ENCODE results near the gene SYNPR.
"Not testable (repeated sequence)": the region's sequence is repeated elsewhere in the genome, so short reads cannot be mapped to it uniquely, and the experiment has no call there.

SYNPR gene

DNA sequence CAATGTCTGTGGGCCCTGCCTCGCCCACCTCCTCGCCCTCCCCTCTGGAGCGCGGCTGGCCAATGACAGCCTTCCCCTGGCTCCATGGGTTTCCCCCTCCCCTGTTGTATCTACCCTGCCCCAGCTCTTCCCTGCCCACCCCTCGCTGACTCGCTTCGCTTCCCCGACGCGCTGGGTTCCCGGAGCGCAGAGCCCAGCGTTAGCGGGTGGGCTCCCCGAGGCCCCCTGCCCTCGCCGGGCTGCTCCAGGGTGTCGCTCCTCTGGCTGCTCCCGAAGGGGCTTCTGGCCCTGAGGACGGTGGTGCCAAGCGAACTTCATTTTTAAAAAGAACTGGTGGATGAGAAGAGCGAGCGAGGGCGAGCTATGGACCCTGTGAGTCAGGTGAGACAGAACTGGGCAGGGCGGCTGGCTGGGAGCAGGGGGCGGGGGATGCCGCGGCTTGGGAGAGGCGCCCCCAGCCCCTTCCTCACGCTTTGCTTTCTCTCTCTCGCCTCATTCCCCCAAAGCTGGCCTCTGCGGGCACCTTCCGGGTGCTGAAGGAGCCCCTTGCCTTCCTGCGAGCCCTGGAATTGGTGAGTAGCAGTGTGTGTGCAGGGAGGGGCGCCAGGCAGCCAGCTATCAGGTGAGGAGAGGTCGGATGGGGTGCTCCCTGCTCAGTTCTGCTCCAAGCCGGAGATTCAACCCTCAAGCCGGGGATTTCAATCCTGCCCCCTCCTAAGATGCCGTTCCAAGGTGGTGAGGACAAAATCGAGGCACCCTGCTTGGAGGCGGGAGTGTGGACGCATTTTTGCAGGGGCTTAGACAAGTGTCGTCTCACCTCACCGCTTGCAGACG, at the start of gene SYNPR:
Gene SYNPR, plus strand, starts transcription at position 138 of the 834 bp plus-strand sequence.
- DNase-seq, result peak in 1 of 2 experiments; percentile 6

DNA sequence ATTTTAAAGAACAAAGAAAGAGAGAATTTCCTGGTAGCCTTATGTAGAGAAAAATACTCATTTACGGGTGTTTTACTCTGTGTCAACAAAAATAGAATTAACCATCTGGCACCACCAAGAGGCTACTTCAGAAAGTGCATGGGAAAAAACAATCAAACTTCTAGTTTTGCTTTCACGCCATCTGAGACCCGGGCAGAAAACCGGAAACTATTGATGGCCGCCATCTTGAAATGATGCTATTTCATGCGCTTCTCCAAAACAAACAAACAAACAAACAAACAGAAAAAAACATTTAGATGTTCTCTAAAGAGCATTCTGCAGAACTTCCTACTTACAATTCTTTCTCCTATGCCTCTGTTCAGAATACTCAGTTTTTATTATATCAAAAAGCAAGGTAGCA, 49.4 kb upstream of the SYNPR start:
- DNase-seq, result peak; percentile 27 to 28

DNA sequence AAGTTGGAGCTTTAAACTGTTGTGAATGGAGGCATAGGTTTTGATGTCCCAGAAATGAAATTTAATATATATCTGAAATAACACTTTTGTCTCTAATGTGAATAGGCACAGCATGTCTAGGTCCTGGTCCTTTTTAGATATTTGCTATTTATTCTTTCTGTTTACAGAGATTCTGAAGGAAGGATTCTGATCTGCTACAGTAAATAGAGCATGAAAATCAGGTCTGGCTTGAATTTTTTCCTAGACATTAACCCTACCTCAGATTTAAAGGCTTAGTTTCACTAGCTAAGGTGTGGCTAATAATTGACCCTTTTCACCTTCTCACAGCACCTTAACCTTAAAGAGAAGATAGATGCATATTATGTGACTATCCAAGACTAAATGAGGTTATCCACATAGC, 48.0 kb upstream of the SYNPR start:
- DNase-seq, result no peak

DNA sequence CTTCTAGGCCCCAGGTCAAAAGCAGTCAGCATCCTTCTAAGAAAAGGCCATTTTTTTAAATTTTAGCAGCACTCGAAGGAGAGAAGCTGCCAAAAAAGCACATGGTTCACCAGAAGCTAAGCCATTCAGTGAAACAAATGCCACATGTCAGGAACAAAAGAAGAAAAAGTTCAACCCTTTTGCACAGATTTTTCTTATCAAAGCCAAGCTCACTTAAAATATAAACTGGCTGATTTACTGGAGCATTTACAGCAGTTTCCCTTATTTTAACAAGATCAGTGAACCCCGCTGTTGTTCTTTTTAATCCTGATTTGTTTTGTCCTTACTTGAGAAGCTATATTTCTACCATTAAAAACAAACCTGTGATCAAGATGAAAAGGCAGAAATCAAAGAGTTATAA, 46.5 kb upstream of the SYNPR start:
- no peak for DNase-seq

DNA sequence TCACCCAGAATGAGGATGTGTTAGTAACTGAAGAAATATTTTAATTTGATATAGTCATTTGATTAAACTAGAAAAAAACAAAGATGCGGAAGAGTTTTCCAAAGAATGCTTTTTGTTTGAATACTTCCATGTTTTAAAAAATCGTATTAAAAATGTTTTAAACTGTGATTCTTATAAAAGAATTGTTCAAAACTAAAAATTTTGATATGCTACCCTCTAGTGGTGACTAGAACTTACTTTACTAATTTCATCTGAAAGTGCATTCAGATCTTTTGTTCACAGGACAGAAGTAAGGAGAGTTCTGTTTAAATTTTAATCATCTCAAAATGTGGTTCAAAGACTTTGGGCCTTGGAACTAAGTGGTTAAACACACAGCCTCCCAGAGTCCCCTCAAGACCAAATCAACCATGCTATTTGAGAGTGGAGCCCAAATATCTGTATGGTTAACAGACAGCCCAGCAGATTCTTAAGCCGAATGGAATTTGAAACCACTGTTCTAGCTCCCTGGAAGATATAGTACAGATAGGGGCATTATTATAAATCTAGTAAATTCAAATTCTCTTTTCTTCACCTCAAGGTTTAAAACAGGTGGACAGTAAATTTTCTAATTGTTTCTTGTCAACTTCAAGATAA, 45.2 kb upstream of the SYNPR start:
- DNase-seq, result peak in 1 of 2 experiments; percentile 4

DNA sequence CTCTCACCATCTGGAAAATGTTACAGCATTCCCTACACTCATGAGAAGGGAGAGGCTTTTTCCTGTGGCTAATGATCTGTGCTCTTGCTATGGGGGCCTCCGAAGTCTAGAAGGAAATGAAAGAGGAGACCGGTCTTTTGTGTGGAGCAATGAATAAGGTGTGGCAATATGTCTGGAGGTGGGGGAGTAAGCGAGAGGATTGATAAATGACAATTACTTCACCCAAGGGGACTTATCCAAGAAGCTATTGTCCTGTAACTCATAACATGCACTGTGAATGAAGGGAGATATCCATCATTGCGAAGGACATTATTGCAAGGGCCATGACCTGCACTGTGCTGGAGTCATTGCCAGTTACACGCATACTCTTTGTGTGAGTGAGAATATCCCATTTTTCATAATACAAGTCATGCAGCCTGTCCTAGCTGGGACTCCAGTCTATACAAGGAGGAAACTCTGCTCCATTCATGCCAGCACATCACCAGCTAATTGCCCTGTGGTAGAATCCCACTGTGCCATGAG, 37.7 kb upstream of the SYNPR start:
- no peak for DNase-seq

DNA sequence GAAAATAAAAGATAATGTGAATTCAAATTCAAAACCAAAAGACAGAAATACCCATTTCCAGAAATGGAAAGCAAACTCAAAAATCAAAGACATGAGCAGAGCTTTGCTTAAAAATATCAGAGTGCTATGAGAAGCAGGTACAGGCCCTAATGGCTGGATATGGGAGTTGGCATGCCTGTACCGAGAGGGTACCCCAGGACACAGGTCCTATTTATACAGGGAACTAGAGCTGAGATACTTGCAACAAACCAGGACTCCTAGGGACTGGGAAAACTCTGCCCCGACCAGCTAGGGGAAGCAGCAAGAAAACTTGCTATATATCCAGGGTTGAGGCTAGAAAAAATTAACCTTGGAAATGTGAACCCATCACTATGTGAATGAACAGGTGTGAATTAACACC, 36.0 kb upstream of the SYNPR start:
- no peak for DNase-seq

DNA sequence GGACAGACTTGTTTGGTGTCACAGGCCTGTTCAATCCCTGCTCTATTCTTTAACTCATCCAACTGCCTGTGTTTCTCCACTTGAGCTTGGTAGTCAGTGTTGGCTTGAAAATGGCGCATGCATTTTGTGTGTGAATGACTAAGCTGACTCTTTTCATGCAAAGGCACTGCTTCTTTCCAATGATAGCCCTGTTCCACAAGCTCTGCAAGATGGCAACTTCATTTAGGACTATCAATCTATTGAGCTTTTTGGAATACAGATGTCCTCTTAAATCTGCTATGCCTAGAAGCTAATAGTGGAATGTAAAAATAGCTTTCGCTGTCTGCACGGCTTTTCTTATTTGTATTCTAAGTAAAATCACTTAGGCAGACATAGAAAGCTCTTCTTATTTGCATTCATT, 33.6 kb upstream of the SYNPR start:
- DNase-seq, result no peak

DNA sequence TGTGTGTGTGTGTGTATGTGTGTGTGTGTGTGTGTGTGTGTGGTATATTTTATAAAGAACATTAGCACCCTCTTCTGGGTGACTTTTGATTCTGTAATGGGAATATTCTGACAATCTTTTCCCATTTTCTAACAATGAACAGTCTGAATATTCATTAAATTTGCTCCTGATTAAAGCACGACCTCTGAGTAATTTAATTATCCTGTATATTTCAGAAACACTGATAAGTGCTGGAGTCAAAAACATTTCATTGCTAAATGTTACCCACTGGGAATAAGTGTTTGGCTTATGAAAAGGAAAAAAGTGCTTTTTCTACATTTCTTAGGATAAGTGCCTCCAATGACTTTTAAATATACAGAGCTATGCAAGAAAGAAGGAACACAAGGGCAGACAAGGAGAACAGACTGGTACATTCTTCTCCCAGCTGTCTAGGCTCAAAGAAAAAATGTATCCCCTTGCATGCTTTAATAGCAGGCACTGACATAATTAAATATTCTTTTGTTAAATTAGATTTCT, 32.3 kb upstream of the SYNPR start:
- no peak for DNase-seq

DNA sequence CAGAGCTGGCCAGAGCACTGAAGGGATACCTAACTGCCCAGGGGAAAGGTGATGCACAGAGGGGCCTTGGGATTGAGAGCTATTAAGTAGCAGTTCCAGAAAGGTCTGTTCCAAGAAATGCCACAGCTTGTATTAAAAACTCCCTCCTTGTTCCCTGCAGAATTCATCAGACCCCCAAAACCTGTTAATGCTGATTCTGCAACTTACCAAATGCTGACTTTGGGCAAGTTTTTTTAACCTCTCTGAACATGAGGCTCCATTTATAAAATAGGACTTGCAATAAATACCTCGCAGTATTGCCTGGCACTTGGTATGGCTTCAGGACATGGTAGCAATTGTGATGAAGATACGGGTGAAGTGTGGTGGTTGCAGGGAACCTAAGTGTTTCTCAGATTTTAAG, 30.1 kb upstream of the SYNPR start:
- DNase-seq, result no peak

DNA sequence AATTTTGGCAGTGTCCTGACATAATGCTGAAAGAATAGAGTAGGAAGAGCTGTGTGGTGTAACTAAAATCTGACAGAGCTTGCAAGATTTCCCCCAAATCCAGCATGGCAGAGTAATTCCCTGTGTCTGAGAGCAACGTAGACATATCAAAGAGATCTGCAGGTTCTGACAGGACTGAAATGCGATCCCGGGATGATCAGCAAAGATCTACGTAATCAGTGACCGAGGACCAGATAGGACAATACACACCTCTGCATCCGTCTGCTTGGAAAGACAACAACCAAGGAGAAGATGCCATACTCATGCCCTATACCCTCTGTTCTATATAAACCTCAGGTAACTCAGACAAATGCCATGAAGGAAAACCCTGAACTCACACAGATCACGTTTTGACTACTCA, 26.6 kb upstream of the SYNPR start:
- DNase-seq, result no peak

DNA sequence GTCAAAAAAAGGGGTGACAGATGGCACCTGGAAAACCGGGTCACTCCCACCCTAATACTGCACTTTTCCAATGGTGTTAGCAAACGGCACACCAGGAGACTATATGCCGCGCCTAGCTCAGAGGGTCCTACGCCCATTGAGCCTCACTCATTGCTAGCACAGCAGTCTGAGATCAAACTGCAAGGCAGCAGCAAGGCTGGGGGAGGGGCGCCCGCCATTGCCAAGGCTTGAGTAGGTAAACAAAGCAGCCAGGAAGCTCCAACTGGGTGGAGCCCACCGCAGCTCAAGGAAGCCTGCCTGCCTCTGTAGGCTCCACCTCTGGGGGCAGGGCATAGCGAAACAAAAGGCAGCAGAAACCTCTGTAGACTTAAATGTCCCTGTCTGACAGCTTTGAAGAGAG, 22.3 kb upstream of the SYNPR start:
- not testable (repeated sequence) for DNase-seq

DNA sequence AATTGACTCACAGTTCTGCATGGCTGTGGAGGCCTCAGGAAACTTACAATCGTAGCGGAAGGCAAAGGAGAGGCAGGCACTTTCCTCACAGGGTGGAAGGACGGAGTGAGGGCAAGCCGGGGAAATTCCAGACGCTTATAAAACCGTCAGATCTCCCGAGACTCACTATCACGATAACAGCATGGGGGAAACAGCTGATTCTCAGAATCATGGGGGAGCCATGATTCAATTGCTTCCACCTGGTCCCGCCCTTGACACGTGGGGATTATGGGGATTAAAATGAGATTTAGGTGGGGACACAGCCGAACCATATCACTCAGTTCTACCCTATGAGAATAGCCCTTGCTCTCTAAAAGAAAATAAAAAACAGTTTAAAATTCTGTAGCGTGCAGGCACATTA, 13.4 kb upstream of the SYNPR start:
- DNase-seq, result no peak

DNA sequence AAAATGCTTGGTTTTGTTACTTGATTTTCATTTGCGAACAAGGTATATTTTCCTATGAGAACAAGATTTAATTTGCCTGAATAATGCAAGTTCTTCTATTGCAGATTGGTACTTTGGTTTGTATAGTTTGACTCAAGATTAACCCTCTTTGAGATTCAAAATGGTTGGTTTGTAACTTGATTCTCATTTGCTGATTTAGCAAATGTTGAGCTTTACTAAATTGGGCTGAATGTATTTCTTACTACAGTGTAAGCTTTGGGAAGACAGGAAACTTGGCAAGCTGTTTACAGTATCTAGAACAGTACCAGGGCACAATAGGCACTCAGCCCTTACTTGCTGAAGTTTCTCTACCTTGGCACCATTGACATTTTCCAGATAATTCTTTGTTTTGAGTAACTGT, 3.7 kb upstream of the SYNPR start:
- DNase-seq, result no peak

DNA sequence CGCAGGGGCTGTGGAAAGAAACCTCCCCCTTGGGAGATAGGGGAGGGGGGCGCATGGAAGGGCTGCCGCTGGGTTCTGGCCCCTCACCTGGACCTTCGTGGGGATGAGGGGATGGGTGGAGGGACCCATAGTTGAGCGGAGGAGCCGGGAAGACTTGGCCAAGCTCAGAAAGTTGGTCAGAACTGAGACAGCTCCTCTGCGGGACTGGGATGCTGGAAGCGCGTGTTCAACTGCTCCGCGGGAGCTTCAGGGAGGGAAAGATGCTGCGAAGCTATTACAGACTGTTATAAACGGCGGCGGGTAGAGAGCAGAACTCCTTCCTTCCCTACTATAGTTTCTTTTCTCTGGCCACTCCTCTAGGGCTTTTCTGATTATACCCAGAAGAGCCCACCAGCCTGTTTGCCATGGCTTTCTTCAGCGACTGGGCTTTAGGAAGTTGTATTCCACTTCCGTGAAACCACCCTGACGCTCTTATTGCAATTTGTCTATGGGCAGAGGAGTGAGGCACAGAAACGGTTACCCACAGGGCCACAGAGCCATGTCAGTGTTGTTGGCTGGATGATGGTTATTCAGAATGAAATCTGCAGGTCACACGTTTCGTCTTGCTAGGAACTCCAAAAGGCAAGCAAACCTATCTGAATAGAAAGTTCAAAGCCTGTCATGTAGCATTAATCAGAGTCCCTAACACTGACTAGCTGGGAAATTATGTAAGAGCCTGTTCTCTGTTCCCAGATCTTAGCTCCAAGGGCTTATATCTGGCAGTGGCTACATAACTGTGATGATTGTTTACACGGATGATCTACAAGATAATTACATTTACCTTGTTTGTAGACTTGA, 1.1 kb downstream of the SYNPR start:
- DNase-seq, result no peak

DNA sequence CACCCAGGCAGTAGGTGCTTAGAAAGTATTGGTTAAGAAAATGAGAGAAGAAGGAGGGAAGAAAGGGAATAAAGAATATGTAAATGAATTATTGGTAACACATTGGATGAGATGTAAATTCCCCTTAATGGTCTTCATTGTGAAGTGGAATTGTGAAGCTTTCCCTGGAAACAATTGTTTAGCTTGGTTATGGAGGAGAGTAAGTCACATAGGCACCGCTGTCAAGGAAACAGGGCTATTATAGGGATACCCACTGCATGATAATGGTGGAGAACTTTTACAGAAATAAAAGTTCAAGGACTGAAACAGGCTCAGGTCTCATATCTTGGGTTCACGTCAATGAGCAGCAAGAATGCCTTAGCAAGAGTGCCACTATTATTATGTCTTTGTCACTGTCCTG, 9.5 kb downstream of the SYNPR start:
- DNase-seq, result no peak

DNA sequence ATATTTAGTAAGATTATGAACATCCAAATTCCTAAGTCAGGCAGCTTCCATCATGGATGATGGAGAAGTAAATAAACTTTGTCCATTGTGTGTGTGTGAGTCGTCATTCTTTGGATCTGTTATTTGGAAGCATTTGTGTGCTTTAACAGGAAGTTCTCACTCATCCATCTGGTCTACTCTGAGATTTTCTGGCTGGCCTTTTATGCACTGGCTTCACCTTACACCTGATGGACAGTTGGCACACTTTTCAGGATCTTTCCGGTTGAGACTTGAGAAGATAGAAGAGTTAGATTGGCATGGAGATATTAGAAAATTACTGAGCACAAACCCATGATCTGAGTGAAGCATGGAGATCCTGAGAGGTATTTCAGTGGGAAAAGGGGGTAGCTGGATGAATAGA, 12.6 kb downstream of the SYNPR start:
- no peak for DNase-seq

DNA sequence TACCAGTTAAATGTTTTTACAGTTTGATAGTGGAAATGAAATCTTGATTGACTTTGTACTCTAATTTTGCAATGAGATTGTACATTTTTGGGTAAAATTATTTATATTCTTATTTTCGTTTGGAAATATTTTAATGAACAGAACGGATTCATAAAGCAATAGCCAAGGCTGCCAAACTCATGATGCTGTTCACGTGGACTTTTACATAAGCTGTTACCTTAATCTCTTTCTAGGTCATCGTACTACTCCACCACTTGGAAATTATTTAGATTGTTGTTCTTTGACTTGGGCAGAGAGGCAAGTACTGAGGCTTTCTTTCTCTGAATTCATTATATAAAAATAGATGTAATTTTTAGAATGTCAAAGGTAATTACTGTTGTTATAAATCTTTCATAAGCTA, 16.2 kb downstream of the SYNPR start:
- DNase-seq, result no peak

DNA sequence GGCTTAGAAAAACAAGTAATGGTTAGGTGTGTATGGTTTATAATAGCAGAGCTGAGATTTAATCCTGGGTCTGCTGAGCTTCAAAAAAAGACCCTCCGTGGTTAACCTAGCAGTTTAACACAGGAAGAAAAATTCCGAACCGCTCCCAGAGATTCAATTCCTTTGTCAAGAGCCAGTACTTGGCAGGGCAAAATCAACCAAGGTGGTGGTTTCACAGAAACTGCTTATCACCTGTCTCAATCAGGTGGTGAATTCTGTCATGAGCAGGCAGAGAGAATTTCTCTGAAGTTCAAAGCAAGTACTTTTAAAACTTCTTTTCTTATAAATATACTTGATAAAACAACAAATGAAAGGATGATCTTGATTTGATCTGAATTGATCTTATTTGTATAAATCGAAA, 17.2 kb downstream of the SYNPR start:
- no peak for DNase-seq

DNA sequence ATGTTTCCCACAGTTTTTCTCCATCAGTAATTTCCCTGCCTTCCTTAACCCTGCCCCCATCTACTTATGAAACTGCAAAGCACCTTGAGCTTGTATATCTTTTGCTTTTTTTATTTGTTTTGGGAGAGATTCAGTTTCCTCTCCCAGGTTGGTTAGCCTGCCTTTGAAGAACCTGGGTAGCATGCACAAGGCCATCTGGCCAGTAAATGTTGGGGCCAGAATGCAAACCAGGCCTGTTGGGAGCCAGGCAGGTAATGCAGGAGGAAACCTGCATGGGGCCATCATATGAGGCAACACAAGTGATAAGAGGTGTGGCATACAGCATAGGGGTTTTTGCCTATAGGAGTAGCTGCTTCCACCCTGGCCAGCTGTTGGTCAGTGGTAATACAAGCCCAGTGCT, 17.7 kb downstream of the SYNPR start:
- no peak for DNase-seq

DNA sequence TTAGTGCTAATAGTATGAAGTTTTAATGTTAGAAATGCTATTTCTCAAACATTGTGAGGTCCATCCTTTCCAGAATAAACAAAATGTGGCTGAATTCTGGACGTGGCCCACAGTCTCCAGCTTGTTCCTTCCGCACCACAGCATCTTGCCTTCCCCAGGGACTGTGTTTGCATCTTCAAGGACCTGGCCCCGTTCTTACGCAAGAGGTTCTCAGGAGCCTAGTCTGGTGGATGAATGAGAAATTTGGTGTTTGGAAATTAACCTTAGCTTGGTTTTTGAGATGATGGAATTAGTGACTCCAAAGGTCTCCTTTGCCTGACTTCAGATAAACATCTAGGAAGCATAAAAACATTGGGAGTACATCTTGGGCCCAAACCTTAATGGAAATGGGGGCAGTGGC, 18.1 kb downstream of the SYNPR start:
- no peak for DNase-seq

DNA sequence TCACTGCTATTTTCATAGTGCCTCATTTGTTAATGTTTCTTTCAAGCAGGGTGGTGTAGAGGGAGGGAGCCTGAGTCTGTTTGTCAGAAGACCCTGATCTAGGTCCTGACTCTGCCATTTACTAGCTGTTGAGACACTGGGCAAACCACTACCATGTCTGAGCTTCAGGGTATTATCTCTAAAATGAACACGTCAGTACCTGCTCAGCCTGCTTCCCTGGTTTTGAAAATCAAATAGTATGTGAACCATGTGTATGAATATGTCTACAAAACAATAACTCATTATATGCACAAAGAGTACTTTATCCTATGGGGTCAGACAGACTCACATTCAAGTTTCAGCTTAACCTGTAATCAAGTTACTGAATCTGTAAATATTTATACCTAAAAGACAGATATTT, 25.1 kb downstream of the SYNPR start:
- DNase-seq, result no peak

DNA sequence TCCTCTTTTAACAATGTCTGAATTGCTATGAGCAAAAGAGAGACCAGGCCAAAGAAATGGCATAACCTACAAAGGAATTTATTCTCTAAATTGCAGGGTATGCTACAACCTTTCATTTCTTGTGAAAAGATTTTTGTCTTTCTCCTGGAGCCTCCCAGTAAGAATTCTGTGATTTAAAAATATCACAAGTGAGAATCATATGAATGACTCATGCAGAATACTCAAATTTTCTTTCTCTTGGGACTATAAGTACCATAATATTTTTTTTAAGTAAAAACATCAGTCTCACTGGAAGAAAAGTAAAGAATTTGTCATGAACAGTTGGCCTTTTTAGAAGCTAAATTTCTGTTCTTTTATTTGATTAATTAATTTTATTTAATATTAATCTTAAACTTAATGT, 26.3 kb downstream of the SYNPR start:
- DNase-seq, result no peak

Data from NCI-H1930 (cell line).